Endothelial cell of umbilical vein (primary cell): ENCODE results near the gene CFI. TPM values are rescaled to one million over a fixed set of nuclear protein-coding genes. Genes with fewer than 3 reads are reported as not detected.

Experiments
- BruUV-seq: library from RNA; stranded (reverse); fragments of 400-500 nt; replicated peaks from 2 replicates; lab custom pipeline; 2021; lab: Mats Ljungman, UMichigan
- CTCF ChIA-PET: fragments of 300-600, 350-600 bp; sonication (Branson Sonifier 250); formaldehyde crosslinking; loops from one replicate; lab custom pipeline; 2021; ENCODE audit warnings: antibody characterized with exemption, inconsistent platforms; lab: Charles Lee
- POLR2A ChIA-PET: fragments of 300-600, 350-600 bp; sonication (Branson Sonifier 250); formaldehyde crosslinking; loops from one replicate; lab custom pipeline; 2021; ENCODE audit warnings: antibody characterized with exemption, inconsistent platforms; lab: Charles Lee
- DNase-seq: peaks from one replicate; pipeline ENCODE4 v3.0.0-alpha.2; 2011; ENCODE audit warnings: low read depth, low spot score
- FAIRE-seq: peaks from 2 replicates; lab custom pipeline; 2011; peaks lifted over from hg19 to GRCh38; lab: Jason Lieb, UNC
- H2AFZ ChIP-seq: 2 replicates; pipeline ENCODE4 v1.6.0; 2012; ENCODE audit warnings: low read depth, low read length, control low read depth, inconsistent platforms
- H3K27ac ChIP-seq: 2 replicates; pipeline ENCODE4 v1.5.1; 2011; ENCODE audit warnings: low read depth, mild to moderate bottlenecking, control low read depth, low read length, moderate library complexity; ENCODE audit not compliant: insufficient read depth
- H3K27me3 ChIP-seq, 2 experiments: 2 replicates each; pipeline versions ENCODE4 v1.6.0 to v1.6.1; 2011; ENCODE audit warnings: low read length in 2 of 2, mixed read lengths in 1 of 2; ENCODE audit not compliant: control insufficient read depth in 2 of 2, insufficient read depth in 2 of 2
- H3K36me3 ChIP-seq, 2 experiments: 2 replicates in 1 of 2; 3 replicates in 1 of 2; pipeline ENCODE4 v1.5.1; 2011; ENCODE audit warnings: low read length in 2 of 2, mild to moderate bottlenecking in 1 of 2, moderate library complexity in 1 of 2; ENCODE audit not compliant: control insufficient read depth in 2 of 2, insufficient read depth in 2 of 2; ENCODE audit errors: extremely low read depth in 1 of 2
- H3K4me1 ChIP-seq: 3 replicates; pipeline ENCODE4 v1.5.1; 2011; ENCODE audit warnings: mild to moderate bottlenecking, low read length; ENCODE audit not compliant: control insufficient read depth, insufficient read depth; ENCODE audit errors: extremely low read depth
- H3K4me2 ChIP-seq: 2 replicates; pipeline ENCODE4 v1.6.1; 2011; ENCODE audit warnings: low read length, control low read depth, mixed read lengths; ENCODE audit not compliant: insufficient read depth
- H3K4me3 ChIP-seq, 3 experiments: fragments of 200-600 bp in 1 of 3; sonication (generic), shearing (Covaris generic) in 1 of 3; replicated peaks in 1 of 3; 2 replicates each; pipeline ENCODE4 v1.5.1; 2011 to 2016; ENCODE audit warnings: control low read depth in 3 of 3, low read length in 3 of 3, mild to moderate bottlenecking in 2 of 3, inconsistent platforms in 1 of 3, low read depth in 1 of 3, moderate library complexity in 1 of 3; ENCODE audit not compliant: insufficient read depth in 1 of 3
- H3K79me2 ChIP-seq: 2 replicates; pipeline ENCODE4 v1.6.0; 2012; ENCODE audit warnings: low read length, inconsistent platforms; ENCODE audit not compliant: control insufficient read depth, insufficient read depth
- H3K9ac ChIP-seq: replicated peaks from 2 replicates; pipeline ENCODE3; 2011; ENCODE audit warnings: low read length, control low read depth; ENCODE audit not compliant: insufficient read depth; ENCODE audit errors: extremely low read depth
- H3K9me1 ChIP-seq: replicated peaks from 3 replicates; pipeline ENCODE4 v1.6.0; 2011; ENCODE audit warnings: mild to moderate bottlenecking, low read length; ENCODE audit not compliant: control insufficient read depth, insufficient read depth; ENCODE audit errors: extremely low read depth
- H3K9me3 ChIP-seq: replicated peaks from 2 replicates; pipeline ENCODE4 v1.5.1; 2012; ENCODE audit warnings: low read length, inconsistent platforms; ENCODE audit not compliant: control insufficient read depth, insufficient read depth
- H4K20me1 ChIP-seq: replicated peaks from 2 replicates; pipeline ENCODE3; 2011; ENCODE audit warnings: mild to moderate bottlenecking, low read length; ENCODE audit not compliant: control insufficient read depth, insufficient read depth; ENCODE audit errors: extremely low read depth
- CTCF ChIP-seq, 2 donors: IDR thresholded peaks; 1 replicate in 1 of 2; 2 replicates in 1 of 2; pipeline ENCODE4 v1.5.1; 2011; ENCODE audit warnings: low read length in 2 of 2, mild to moderate bottlenecking in 2 of 2, moderate library complexity in 2 of 2, control low read depth in 1 of 2, inconsistent platforms in 1 of 2, low read depth in 1 of 2; ENCODE audit not compliant: insufficient read depth in 1 of 2; ENCODE audit errors: extremely low read depth in 1 of 2
- EZH2 ChIP-seq: IDR thresholded peaks from 2 replicates; pipeline ENCODE4 v1.6.1; 2012; ENCODE audit warnings: borderline replicate concordance, low read depth, mild to moderate bottlenecking, moderate library complexity, low read length, inconsistent platforms; ENCODE audit not compliant: severe bottlenecking
- FOS ChIP-seq: IDR thresholded peaks from 2 replicates; pipeline ENCODE4 v1.6.1; 2011; ENCODE audit warnings: mild to moderate bottlenecking, low read length, moderate library complexity, borderline replicate concordance; ENCODE audit not compliant: insufficient read depth
- GATA2 ChIP-seq: IDR thresholded peaks from 2 replicates; pipeline ENCODE4 v1.7.0; 2011; ENCODE audit warnings: low read depth, mild to moderate bottlenecking, moderate library complexity, mixed read lengths, low read length; ENCODE audit not compliant: insufficient read length, insufficient read depth
- JUN ChIP-seq: IDR thresholded peaks from 2 replicates; pipeline ENCODE4 v1.6.1; 2011; ENCODE audit warnings: borderline replicate concordance, low read depth; ENCODE audit not compliant: insufficient read length, insufficient read depth
- MAX ChIP-seq: IDR thresholded peaks from 2 replicates; pipeline ENCODE4 v1.6.1; 2011; ENCODE audit not compliant: insufficient read depth, insufficient read length
- MYC ChIP-seq: IDR thresholded peaks from one replicate; pipeline ENCODE4 v1.6.1; 2011; ENCODE audit warnings: mild to moderate bottlenecking, low read depth, low read length
- POLR2A ChIP-seq: IDR thresholded peaks from 2 replicates; pipeline ENCODE4 v1.6.1; 2012; ENCODE audit warnings: low read depth, mild to moderate bottlenecking, control low read depth, low read length
- POLR2AphosphoS5 ChIP-seq: IDR thresholded peaks from 2 replicates; pipeline ENCODE4 v1.6.1; 2012; ENCODE audit warnings: low read depth, mild to moderate bottlenecking, control low read depth, low read length, moderate library complexity; ENCODE audit not compliant: insufficient read depth
- dilution Hi-C: fragments of 300-500 bp; cut with MboI; formaldehyde crosslinking; loops from one replicate; pipeline ENCODE4 v1.15.0; 2019; ENCODE audit warnings: low sequenced_read_pairs; ENCODE audit not compliant: extremely low pct_ligation_motif_present
- intact Hi-C: fragments of 100-400 bp; cut with micrococcal nuclease; formaldehyde crosslinking; loops from one replicate; pipeline ENCODE4 v1.10.0; 2022
- polyA plus RNA-seq, 4 experiments: library from polyadenylated mRNA; depleted of rRNA in 3 of 4; stranded (reverse) in 3 of 4; unstranded in 1 of 4; fragments of >200 nt; gene quantifications; 2 replicates each; pipeline versions ENCODE4 v1.2.1 to v1.2.3, GENCODE V29; 2011 to 2012; ENCODE audit warnings: missing spikeins in 1 of 4
- total RNA-seq: library from RNA; stranded (reverse); gene quantifications from 2 replicates; pipeline ENCODE4 v1.2.3, GENCODE V29; 2021

CFI gene
- total and polyA plus RNA-seq, 2 donors (not counting 3 experiments of a cell fraction or from before 2014, with no cell fraction given): 10.0 to 21.4 TPM

GRCh38 chr4:109809655-109810054 lies 7.9 kb upstream of the CFI start:
- H3K27ac ChIP-seq: no peak overlapping the region
- H3K27me3 ChIP-seq: no peaks in the 10 kb centered on the region
- intact Hi-C loops: loop anchor here (10.0 kb wide), 1 partner anchor 1135 kb away; no protein-coding TSS in a partner anchor
- POLR2A ChIA-PET: no interaction called here
- dilution Hi-C loops: no loop called here
- no peaks in the 10 kb centered on the region for H3K9me3 ChIP-seq
- H3K9me1 ChIP-seq: no peaks in the 10 kb centered on the region
- FAIRE-seq (no peak), DNase-seq (no peak)
- H3K36me3 ChIP-seq: no peaks in the 10 kb centered on the region
- CTCF ChIA-PET: interaction anchor here (0.7 kb wide), 1 partner anchor 382 kb away, joined by 4 read pairs; no protein-coding TSS in a partner anchor
- no peaks in the 10 kb centered on the region for H4K20me1 ChIP-seq
- no peak overlapping the region for H2AFZ ChIP-seq
- TF ChIP-seq MYC (no peak), FOS (no peak), EZH2 (no peak), GATA2 (no peak), CTCF (IDR thresholded peaks at IDR 0.05; ENCODE audit: extremely low read depth in 1 of 2, insufficient read depth in 1 of 2, low read depth in 1 of 2, low read length in 2 of 2) (no peak), POLR2AphosphoS5 (no peak), MAX (no peak), POLR2A (no peak), JUN (no peak)
- H3K79me2 ChIP-seq: no peaks in the 10 kb centered on the region
- H3K4me1 ChIP-seq: no peaks in the 10 kb centered on the region
- no peak overlapping the region for H3K4me3 ChIP-seq
- no TSS peak for BruUV-seq
- H3K4me2 ChIP-seq: no peak overlapping the region
- H3K9ac ChIP-seq: no peak overlapping the region
